Spleen (tissue), 7 donors: ENCODE data around the gene KLF12.

Experiments used
- CTCF ChIP-seq, 11 experiments: fragments of 200-600 bp in 7 of 11; fragments of 450-650 bp in 4 of 11; sonication (generic) in 4 of 11; IDR thresholded peaks in 8 of 11; conservative IDR thresholded peaks in 3 of 11; 1 replicate in 7 of 11; 2 replicates in 4 of 11; pipeline versions ENCODE4 v1.4.0 to v1.8.0; 2016 to 2021; ENCODE audit warnings: antibody characterized with exemption in 11 of 11, inconsistent platforms in 4 of 11, mild to moderate bottlenecking in 1 of 11
- POLR2A ChIP-seq, 3 donors: fragments of 450-650 bp; IDR thresholded peaks; one replicate each; pipeline ENCODE4 v1.5.1; 2017; ENCODE audit warnings: antibody characterized with exemption in 3 of 3, mild to moderate bottlenecking in 1 of 3
- donor health status: DM: no; HTN: no; CAD: no; lungs with moderate emphysema.
- donor health status: DM: no; HTN: no; CAD: no.
- donor health status: DM: no; HTN: no; CAD: no.

GRCh38 chr13:74111399-74111798 is 22.8 kb downstream of the KLF12 start:
- TF ChIP-seq CTCF (IDR thresholded peaks at IDR 0.05 in 8 of 11, conservative IDR thresholded peaks at IDR 0.05 in 3 of 11) (no peak), POLR2A (IDR thresholded peaks at IDR 0.05) (no peak)
